OCI-LY1 (cell line): ENCODE measurements around the gene ABHD17C.

Experiments used
- H2AFZ ChIP-seq: fragments of 200-600 bp; sonication (generic), shearing (Covaris generic); 2 replicates; pipeline ENCODE4 v1.6.0; 2014; ENCODE audit warnings: antibody characterized with exemption, mild to moderate bottlenecking, low read length
- H3F3A ChIP-seq: fragments of 200-600 bp; sonication (generic), shearing (Covaris generic); 2 replicates; pipeline ENCODE4 v1.6.0; 2014; ENCODE audit warnings: mild to moderate bottlenecking, antibody characterized with exemption, low read length, moderate library complexity; ENCODE audit not compliant: insufficient read depth
- H3K27ac ChIP-seq: fragments of 200-600 bp; sonication (generic); 2 replicates; pipeline ENCODE4 v1.5.1; 2014; ENCODE audit warnings: low read length, mixed run types, mild to moderate bottlenecking, low read depth; ENCODE audit not compliant: poor library complexity, severe bottlenecking
- H3K27me3 ChIP-seq: fragments of 200-600 bp; sonication (generic); 2 replicates; pipeline ENCODE4 v1.6.0; 2014; ENCODE audit warnings: antibody characterized with exemption, mild to moderate bottlenecking, low read length, moderate library complexity; ENCODE audit not compliant: insufficient read depth
- H3K36me3 ChIP-seq: fragments of 200-600 bp; sonication (generic); 2 replicates; pipeline ENCODE4 v1.6.1; 2014; ENCODE audit warnings: mild to moderate bottlenecking, antibody characterized with exemption, low read length, moderate library complexity, mixed read lengths; ENCODE audit not compliant: insufficient read depth
- H3K4me1 ChIP-seq: fragments of 200-600 bp; sonication (generic); 2 replicates; pipeline ENCODE4 v1.5.1; 2014; ENCODE audit warnings: mild to moderate bottlenecking, low read length, moderate library complexity; ENCODE audit not compliant: insufficient read depth, severe bottlenecking
- H3K4me2 ChIP-seq: fragments of 200-600 bp; sonication (generic), shearing (Covaris generic); 2 replicates; pipeline ENCODE4 v1.6.1; 2014; ENCODE audit warnings: low read length
- H3K4me3 ChIP-seq: fragments of 200-600 bp; sonication (generic); 2 replicates; pipeline ENCODE4 v1.5.1; 2014; ENCODE audit warnings: low read length, low read depth, mild to moderate bottlenecking, mixed read lengths; ENCODE audit not compliant: poor library complexity, severe bottlenecking
- H3K79me2 ChIP-seq: fragments of 200-600 bp; shearing (Covaris generic); 2 replicates; pipeline ENCODE4 v1.6.1; 2016; ENCODE audit warnings: mixed run types, low read length, mixed read lengths; ENCODE audit not compliant: insufficient read depth
- H3K9ac ChIP-seq: fragments of 200-600 bp; sonication (generic), shearing (Covaris generic); 2 replicates; pipeline ENCODE4 v1.6.1; 2014; ENCODE audit warnings: mild to moderate bottlenecking, low read length, mixed read lengths
- H3K9me2 ChIP-seq: fragments of 200-600 bp; sonication (generic), shearing (Covaris generic); 2 replicates; pipeline ENCODE4 v1.6.1; 2014; ENCODE audit warnings: low read depth, mild to moderate bottlenecking, low read length, mixed read lengths
- H3K9me3 ChIP-seq: fragments of 200-600 bp; shearing (Covaris generic); 2 replicates; pipeline ENCODE4 v1.6.1; 2014; ENCODE audit warnings: low read length, mixed read lengths
- H4K20me1 ChIP-seq: fragments of 200-600 bp; sonication (generic), shearing (Covaris generic); 2 replicates; pipeline ENCODE4 v1.6.0; 2016; ENCODE audit warnings: mild to moderate bottlenecking, low read length; ENCODE audit not compliant: insufficient read depth
- EZH2 ChIP-seq: fragments of 200-600 bp; sonication (generic), shearing (Covaris generic); IDR thresholded peaks from 2 replicates; pipeline ENCODE4 v1.8.0; 2017; ENCODE audit warnings: borderline replicate concordance, mixed run types, mild to moderate bottlenecking, antibody characterized with exemption, low read length, moderate library complexity, mixed read lengths
- TF ChIP-seq, protein P1 (sequence below): fragments of 200-600 bp; sonication (generic), shearing (Covaris generic); IDR thresholded peaks from 2 replicates; pipeline ENCODE4 v1.5.1; 2017; ENCODE audit warnings: mild to moderate bottlenecking, antibody characterized with exemption, low read length, moderate library complexity, mixed read lengths

The ABHD17C gene

DNA sequence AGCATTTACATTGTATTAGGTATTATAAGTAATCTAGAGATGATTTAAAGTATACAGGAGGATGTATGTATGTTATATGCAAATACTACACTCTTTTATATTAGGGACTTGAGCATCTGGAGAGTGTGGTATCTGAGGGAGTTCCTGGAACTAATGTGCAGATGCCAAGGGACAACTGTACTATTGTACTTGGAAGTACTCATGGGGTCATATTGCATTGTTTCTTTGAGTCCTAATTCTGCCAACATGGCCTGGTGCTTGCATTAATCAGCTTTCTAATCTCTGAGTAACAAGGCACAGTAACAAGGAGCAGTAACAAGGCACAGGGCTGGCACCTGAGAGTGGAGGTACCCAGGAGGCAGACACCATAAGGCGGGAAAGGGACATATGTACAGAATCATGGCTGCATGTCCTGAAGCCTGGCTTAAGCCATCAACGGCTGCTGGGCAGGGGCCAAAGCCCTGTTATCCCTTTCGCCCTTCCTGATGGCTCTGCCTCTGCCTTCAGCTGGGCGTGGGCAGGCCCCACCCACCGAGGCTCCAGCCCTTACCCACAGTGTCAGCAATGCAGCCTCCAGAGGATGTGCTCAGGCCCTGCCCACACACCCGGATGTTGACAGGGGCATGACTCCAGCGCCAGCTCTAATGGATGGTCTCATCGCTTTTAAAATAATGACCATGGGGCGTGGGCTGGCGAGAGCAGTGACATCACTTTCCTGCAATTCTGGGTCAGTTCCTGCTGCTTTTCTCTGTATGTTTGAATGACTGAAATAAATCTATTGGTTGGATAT, 107.0 kb downstream of the ABHD17C start:
- H2AFZ ChIP-seq: no peak overlapping the region
- no peak overlapping the region for H3K4me3 ChIP-seq
- no peaks in the 10 kb centered on the region for H3K36me3 ChIP-seq
- H4K20me1 ChIP-seq: no peaks in the 10 kb centered on the region
- H3K27ac ChIP-seq: no peak overlapping the region
- H3K9ac ChIP-seq: no peak overlapping the region
- no peaks in the 10 kb centered on the region for H3K9me2 ChIP-seq
- H3K4me2 ChIP-seq: no peak overlapping the region
- no peaks in the 10 kb centered on the region for H3K27me3 ChIP-seq
- peaks cover 7% of the 10 kb centered on the region for H3K4me1 ChIP-seq
- H3K9me3 ChIP-seq: no peaks in the 10 kb centered on the region
- TF ChIP-seq, protein P1, sequence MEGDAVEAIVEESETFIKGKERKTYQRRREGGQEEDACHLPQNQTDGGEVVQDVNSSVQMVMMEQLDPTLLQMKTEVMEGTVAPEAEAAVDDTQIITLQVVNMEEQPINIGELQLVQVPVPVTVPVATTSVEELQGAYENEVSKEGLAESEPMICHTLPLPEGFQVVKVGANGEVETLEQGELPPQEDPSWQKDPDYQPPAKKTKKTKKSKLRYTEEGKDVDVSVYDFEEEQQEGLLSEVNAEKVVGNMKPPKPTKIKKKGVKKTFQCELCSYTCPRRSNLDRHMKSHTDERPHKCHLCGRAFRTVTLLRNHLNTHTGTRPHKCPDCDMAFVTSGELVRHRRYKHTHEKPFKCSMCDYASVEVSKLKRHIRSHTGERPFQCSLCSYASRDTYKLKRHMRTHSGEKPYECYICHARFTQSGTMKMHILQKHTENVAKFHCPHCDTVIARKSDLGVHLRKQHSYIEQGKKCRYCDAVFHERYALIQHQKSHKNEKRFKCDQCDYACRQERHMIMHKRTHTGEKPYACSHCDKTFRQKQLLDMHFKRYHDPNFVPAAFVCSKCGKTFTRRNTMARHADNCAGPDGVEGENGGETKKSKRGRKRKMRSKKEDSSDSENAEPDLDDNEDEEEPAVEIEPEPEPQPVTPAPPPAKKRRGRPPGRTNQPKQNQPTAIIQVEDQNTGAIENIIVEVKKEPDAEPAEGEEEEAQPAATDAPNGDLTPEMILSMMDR: no peak
- TF ChIP-seq EZH2: no peak
- no peaks in the 10 kb centered on the region for H3F3A ChIP-seq
- no peaks in the 10 kb centered on the region for H3K79me2 ChIP-seq

DNA sequence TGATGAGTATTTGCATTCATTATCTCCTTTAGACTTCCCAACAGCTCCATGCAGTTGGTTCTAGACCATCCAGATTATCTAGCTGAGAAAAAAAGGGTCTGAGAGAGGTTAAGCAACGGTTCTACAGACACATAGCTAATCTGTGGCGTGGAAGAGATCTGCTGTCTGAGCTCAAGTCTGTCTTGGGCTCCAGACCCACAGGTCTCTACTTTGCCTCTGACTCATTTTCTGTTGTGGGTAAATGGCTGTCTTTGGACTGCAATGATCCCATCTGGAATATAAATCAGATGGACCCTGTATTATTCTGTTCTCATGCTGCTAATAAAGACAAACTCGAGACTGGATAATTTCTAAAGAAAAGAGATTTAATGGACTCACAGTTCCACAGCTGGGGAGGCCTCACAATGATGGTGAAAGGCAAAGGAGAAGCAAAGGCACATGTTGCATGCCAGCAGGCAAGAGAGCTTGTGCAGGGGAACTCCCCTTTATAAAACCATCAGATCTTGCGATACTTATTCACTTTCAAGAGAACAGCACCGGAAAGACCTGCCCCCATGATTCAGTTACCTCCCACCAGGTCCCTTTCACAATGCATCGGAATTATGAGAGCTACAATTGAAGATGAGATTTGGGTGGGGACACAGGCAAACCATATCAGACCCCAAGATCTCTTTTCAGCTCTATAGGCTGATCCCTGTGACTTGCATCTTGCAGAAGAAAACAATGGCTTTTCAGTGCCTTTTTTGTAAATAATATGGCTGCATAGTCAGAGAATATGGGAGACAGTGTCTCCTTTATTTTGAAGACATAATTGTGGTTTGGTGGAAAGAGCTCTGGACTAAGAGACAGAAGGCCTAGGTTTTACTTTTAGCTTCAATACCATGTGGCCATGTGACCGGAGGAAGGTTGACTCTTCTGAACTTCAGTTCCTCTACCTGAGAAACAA, 108.7 kb downstream of the ABHD17C start:
- no peaks in the 10 kb centered on the region for H3K27me3 ChIP-seq
- no peak overlapping the region for H3K4me3 ChIP-seq
- no peaks in the 10 kb centered on the region for H3K79me2 ChIP-seq
- H3K27ac ChIP-seq: no peak overlapping the region
- H2AFZ ChIP-seq: no peak overlapping the region
- no peaks in the 10 kb centered on the region for H3F3A ChIP-seq
- no peak overlapping the region for H3K9ac ChIP-seq
- H4K20me1 ChIP-seq: no peaks in the 10 kb centered on the region
- H3K4me1 ChIP-seq: peaks cover 7% of the 10 kb centered on the region
- no peaks in the 10 kb centered on the region for H3K36me3 ChIP-seq
- TF ChIP-seq, protein P1: no peak
- TF ChIP-seq EZH2: no peak
- no peak overlapping the region for H3K4me2 ChIP-seq
- no peaks in the 10 kb centered on the region for H3K9me3 ChIP-seq
- H3K9me2 ChIP-seq: no peaks in the 10 kb centered on the region

DNA sequence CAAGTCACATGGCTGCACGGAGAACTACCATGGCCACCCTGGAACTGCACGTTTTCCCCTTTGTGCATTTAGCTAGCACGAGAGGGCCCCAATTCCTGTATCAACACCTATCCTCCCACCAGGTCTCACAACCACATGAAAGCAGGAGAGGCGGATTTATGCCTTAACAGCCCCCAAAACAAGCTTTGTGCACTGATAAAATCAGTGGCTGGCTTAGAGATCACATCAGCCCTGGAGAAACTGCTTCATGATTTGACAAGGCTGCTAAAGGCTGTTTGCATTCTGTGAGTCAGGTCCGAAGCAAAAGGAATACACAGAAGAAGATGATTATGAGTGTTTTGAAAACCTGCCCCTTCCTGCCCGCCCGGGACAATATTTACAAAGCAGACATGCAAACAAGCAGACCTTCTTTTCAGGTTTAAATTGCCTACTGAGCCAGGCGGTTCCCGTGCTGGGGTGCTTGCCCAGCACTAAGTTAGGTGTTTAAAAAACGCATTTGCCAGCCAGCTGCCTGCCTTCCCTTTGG, 109.9 kb downstream of the ABHD17C start:
- no peak overlapping the region for H3K27ac ChIP-seq
- H3K4me3 ChIP-seq: no peak overlapping the region
- H3K9me2 ChIP-seq: no peaks in the 10 kb centered on the region
- TF ChIP-seq, protein P1: no peak
- TF ChIP-seq EZH2: no peak
- H3K9ac ChIP-seq: no peak overlapping the region
- H3K36me3 ChIP-seq: no peaks in the 10 kb centered on the region
- H3K9me3 ChIP-seq: no peaks in the 10 kb centered on the region
- H3F3A ChIP-seq: no peaks in the 10 kb centered on the region
- no peaks in the 10 kb centered on the region for H4K20me1 ChIP-seq
- H3K4me1 ChIP-seq: peaks cover 7% of the 10 kb centered on the region
- no peaks in the 10 kb centered on the region for H3K79me2 ChIP-seq
- H3K4me2 ChIP-seq: no peak overlapping the region
- no peak overlapping the region for H2AFZ ChIP-seq
- H3K27me3 ChIP-seq: 0 out of 2 replicates have a peak, but pooled peaks cover 7% of the 10 kb centered on the region
